Hippocampal formation (tissue), 2 donors: ENCODE measurements around the gene ACSM4.
"Not testable (repeated sequence)": the region's sequence is repeated elsewhere in the genome, so short reads cannot be mapped to it uniquely, and the experiment has no call there.

Source experiments
- DNase-seq, 2 donors: peaks; one replicate each; lab custom pipeline; 2025; lab: John Stamatoyannopoulos, UW

ACSM4 gene, protein sequence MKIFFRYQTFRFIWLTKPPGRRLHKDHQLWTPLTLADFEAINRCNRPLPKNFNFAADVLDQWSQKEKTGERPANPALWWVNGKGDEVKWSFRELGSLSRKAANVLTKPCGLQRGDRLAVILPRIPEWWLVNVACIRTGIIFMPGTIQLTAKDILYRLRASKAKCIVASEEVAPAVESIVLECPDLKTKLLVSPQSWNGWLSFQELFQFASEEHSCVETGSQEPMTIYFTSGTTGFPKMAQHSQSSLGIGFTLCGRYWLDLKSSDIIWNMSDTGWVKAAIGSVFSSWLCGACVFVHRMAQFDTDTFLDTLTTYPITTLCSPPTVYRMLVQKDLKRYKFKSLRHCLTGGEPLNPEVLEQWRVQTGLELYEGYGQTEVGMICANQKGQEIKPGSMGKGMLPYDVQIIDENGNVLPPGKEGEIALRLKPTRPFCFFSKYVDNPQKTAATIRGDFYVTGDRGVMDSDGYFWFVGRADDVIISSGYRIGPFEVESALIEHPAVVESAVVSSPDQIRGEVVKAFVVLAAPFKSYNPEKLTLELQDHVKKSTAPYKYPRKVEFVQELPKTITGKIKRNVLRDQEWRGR

DNA sequence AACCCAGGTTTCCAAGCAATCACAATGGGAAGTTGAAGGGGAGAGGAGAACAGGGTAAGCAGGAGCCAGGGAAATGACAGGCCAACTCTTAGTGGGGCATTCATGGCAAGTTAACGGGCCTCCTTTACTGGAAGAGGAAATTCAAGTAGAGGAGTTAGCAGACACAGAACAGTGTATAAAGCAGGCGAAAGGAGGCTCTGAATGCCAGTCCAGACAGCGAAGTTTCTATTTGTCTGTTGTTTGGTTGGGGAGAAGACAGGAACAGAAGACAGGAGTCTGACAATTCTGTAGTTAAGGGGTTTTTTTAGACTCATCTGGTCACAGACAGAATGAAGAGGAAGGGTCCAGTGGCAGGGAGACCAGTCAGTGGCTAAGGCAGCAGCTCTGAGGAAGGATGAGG, at the start of gene ACSM4:
Gene ACSM4, plus strand, starts transcription at position 301 of the 400 bp plus-strand sequence. CDS start 260 bp downstream, outside the sequence.
- no peak for DNase-seq

DNA sequence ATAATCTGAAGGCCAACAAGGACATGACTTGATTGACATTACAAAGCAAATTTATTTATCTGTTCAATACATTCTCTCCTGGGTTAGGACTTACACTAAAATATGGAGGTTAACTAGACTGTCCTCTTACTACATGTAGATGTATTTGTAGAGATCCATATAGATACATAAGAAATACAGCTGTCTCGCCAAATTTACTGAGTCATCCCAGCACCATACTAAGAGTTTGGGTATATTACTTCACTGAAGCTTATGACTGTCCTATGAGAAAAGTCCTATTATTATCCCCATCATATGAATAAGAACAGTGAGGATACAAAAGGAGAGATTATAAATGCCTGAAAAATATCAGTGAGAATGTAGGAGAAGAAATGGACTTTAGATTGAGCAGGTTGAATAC, 44.8 kb upstream of the ACSM4 start:
- DNase-seq, result no peak

DNA sequence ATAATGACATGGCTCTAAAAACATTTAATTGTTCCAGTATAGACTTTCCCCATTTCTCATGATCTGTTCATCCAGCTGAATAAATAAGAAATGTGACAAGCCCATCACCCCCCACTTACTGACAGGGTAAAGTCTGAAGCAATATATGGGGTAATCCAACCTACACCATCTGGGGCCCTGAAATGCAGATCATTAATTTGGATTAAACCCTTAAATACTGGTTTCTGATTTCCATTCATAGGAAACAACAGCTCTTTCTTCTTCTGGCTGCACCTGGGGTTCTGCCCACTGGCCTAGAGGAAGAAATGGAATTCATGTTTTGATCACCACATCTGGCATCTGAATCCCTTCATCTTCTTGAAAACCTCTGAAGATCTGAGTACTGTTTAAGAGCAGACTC, 39.3 kb upstream of the ACSM4 start:
- DNase-seq, result no peak

DNA sequence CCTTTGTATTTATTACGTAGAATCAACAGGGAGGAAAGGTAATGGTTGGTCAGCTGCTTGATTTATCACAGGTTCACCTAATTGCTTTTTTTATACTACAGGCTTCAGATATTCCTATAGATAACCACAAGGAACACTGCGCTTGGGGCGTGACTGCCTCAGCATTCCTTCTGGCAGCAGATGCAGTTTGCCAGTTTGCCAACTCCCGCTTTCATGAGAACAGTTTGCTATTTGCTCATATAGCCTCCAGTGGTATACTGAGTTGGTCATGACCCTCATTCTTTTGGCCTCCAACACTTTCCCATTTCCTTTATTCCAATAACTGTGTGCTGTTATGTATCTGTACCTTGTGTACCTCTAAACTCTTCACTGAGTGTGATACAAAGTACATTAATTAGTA, 38.6 kb upstream of the ACSM4 start:
- no peak for DNase-seq

DNA sequence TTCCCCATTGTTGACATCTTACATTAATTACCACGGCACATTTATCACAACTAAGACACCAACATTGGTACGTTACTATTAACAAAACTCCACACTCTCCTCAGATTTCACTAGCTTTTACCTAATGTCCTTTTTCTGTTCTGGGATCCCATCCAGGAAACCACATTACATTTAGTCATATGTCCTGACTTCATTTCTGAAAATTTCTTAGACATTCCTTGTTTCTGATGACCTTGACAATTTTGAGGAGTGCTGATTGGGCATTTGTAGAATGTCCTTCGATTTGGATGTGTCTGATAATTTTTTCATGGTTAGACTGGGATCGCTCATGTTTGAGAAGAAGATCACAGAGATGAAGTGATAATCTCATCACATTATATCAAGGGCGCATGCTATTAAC, 34.6 kb upstream of the ACSM4 start:
- no peak for DNase-seq

DNA sequence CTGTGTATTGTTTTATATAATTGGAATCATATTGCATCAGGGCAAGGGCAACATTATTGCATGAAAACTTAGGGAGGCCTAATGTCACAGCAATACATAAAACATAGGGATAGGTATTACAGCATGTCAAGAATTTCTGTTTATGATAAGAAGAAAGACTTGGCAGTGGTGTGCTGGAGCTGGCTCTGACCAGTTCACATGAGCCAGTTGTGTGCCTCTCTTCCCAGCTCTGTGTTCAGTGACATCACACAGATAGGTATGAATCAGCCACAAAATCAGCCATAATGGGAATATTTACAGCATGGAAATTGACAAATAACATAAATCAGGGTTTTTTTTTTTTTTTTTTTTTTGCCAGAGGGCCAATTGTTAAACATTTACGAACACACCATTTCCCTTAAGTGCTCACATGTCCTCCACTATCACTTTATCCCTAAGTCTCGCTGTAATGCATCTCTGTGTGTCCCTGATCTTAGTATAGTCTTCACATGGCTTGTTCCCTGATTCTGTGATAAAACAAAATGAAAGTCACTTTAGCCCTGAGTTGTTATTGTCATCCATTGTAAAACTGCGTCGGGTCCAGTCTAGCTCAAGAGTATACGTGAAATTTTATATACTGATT, 31.9 kb upstream of the ACSM4 start:
- DNase-seq, result no peak

DNA sequence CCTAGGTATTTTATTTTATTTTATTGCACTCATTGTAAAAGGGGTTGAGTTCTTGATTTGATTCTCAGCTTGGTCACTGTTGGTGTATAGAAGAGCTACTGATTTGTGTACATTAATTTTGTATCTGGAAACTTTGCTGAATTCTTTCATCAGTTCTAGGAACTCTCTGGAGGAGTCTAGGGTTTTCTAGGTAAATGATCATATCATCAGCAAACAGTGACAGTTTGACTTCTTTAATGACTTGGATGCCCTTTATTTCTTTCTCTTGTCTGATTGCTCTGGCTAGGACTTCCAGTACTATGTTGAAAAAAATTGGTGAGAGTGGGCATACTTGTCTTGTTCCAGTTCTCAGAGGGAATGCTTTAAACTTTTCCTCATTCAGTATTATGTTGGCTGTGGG, 28.4 kb upstream of the ACSM4 start:
- not testable (repeated sequence) for DNase-seq

DNA sequence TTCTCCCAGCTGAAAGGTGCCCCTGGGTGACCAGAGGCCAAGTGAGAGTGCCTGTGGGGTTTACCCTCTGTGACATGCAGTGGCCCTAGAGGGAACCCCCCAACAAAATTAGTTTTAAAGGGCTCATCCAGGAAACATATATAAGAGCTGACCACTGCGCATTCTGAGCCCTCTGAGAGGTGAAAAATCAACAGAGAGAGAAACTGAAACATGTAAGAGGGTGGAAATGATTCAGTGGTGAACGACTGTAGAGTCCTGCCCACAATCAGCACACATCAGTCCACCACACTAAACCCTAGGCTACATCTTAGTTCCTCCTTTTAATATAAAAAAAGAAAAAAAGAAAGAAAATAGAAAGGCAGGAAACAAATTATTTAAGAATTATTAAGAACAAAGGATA, 21.0 kb upstream of the ACSM4 start:
- no peak for DNase-seq

DNA sequence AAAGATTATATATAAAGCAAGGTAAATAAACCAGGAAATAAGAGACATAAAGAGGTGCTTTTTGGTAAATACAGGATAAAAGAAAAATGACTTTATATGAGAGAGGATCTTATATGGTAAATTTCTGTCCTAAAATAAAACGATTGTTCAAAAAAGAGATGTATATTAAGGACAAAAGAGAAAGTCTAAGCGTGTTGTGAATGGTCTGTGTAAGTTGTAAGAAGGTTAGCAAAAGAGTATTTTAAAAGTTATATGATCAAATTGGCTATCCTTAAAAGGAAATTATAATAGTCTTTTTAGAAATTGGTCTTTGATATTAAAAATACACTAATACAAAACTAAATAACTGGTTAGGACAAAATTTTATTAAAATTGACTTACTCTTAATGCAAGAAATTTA, 14.1 kb upstream of the ACSM4 start:
- no peak for DNase-seq

DNA sequence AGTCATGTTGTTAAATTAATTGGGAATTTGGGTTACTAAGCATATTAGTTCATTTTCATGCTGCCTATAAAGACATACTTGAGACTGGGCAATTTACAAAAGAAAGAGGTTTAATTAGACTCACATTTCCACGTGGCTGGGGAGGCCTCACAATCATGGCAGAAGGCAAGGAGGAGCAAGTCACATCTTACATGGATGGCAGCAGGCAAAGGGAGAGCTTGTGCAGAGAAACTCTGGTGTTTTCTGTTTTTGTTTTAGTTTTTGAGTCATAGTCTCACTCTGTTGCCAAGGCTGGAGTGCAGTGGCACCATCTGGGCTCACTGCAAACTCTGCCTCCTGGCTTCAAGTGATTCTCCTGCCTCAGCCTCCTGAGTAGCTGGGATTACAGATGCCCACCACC, 13.3 kb upstream of the ACSM4 start:
- DNase-seq, result not testable (repeated sequence)

DNA sequence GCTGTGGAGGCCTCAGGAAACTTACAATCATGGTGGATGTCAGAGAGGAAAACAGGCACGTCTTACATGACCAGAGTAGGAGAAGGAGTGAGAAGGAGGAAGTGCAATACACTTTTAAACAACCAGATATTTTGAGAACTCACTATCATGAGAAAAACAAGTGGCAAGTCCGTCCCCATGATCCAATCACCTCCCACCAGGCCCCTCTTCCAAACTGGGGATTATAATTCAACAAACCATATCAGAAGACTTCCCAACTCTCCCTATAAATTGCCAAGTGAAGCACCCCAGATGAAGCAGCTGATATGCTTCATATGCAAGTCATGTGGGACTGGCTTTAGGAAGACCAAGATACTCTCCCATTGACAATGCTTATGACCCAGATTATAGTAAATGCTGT, 11.6 kb upstream of the ACSM4 start:
- DNase-seq, result no peak

DNA sequence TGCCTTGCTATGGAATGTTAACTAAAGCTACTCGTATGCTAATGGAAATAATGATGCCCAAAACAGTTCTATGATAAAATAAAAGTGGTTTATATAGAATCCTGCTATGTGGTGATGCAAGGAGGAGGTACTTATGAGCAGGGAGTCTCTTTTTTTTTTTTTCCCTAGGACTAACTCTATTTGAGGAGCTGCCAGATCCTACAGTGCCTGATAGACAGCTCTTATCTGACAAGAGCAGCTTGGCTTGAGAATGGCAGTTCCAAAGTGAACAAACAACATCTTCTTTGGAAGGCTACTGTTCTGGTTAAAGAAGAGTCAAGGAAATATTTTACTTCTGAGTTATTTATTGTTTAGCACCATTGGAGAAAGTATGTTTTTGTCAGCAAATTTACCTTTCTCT, 10.2 kb upstream of the ACSM4 start:
- no peak for DNase-seq

DNA sequence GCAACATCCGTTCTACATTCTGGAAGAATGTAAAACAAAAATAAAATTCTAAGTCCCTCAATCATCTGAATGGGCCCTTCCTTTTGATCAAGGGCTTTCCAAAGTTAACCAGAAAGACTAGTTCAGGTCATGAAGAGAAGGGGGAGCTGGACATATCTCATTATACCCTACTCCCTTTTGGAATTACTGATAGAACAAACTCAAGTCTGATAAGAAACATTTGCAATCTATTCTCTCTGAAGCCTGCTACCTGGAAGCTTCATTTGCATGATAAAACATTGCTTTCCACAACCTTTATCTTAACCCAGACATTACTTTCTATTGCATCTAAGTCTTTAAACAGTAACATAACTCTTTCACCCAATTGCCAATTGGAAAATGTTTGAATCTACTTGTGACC, 8.3 kb upstream of the ACSM4 start:
- no peak for DNase-seq

DNA sequence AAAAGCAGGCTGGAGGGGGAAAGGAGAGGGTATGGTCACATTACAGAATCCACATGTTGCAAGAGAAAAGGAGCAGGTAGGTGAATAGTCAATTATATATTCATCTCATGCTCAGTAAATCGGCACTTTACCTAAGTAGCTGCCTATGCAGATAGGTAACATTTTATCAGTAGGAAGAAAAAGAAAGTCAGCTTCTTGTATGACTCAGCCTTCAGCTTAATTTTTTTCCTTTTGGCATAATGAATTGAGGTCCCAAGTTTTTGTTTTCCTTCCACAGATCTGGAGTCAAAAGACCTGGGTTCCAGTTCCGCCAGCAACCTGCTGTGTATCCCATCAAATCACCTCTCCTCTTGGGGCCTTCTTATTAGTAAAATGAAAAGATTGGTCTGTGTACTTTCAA, 6.0 kb upstream of the ACSM4 start:
- no peak for DNase-seq

DNA sequence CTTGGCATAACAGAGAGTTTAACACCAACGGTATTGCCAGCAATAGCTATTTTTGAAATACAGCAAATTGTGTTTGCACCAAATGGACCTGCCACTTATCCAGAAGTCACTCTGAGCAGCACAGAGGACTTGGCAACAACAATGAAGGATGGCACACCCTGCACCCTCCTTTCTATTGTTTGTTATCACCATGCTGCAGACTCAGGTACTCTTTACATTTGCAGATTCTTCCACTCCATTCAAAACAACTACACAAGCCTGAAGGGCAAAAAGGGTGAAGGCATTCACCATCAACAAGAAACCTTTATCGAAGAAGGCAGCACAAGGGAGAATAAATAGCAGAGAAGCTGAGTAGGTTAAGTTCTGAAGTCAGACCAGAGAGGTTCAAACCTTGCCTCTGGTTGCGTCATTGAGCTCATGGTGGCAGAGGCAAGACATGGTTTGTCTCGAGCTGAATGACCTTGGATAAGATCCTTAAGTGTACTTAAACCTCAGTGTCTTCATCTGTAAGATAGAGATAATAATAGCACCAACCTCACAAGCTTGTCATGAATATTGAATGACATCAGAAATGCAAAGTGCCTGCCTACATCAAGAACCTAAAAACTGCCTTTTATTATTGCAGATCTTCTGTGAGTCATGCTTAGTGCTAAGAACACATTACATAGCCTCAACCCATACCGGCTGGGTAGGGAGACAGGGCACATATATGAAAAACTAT, 1.4 kb upstream of the ACSM4 start:
- no peak for DNase-seq

DNA sequence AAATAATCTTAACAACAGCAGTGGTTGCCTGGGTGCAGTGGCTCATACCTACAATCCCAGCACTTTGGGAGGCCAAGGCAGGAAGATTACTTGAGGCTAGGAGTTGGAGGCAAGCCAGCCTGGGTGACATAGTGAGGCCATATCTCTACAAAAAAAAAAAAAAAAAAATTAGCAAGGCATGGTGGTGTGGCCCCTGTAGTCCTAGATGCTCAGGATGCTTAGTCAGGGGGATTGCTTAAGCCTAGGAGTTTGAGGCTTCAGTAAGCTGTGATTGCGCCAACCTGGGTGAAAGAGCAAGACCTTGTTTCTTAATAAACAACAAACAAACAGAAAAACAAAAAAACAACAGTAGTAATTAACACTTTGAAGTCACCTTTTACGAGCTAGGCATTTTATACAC, 642 bp upstream of the ACSM4 start:
- no peak for DNase-seq

DNA sequence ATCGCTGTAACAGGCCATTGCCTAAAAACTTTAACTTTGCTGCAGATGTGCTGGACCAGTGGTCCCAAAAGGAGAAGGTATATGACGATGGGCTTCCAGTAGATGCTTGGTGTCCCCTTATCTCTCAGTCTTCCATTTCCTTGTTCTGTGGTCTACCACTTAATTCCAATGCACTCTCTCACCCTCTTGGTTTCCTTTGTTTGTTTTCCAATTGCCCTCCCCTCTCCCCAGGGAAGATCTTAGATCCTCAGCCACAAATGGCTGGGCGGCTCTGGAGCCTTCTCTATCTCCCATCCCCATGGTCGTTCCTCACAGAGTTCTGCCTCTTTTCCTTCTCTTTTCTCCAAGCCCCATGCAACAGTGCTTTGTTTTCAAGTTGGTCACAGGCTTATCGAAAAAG, 584 bp downstream of the ACSM4 start:
- DNase-seq, result no peak

DNA sequence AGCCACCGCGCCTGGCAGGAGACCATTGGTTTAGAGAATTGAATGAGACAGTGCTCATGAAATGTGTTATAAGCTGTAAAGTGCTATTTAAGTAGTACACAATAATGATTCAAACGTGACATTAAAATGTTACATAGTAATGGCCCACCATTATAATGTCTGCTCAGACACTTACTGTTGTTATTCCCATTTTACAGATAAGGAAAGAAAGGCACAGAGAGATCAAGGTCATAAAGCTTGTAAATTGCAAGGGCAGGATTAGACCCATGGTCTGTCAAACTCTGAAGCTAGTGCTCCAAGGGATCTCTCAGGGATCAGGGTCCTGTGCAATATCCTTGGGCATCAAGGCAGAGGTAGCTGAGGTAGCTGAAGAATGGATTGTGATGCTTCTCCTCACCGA, 6.2 kb downstream of the ACSM4 start:
- DNase-seq, result no peak

DNA sequence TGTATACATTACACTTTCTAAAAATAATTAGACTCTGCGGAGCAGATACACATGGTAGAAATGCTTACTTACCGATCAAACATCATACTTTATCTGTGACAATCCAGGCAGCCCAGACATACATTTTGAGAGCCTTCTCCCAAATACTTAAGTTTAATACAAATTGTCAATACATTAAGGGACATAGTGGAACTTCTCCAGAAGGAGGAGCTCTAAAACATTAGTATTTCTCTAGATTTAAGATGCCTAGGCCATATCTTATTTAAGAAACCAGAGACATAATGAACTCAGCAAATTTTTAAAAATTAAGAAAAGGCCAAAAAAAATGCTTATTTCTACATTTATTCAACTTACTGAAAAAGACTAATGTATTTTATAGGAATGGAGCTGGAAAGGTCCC, 16.1 kb downstream of the ACSM4 start:
- DNase-seq, result no peak

DNA sequence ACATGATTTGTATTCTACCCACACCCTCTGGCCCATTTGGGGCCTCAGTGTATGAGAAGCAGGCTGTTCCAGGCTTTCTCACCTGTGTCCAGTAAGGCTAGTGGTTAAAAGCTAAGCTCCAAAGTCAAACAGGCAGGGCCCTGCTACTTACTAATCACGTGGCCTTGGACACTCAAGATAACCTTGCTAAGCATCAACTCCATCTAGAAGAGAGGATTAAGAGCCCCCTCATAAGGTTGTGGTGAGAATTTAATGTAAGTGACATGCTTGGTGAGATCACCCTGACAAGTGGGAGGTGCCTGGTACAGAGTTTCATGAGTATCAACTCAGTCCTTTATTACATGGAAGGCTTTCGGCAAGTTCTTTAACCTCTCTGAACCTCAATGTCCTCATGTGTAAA, 17.8 kb downstream of the ACSM4 start:
- DNase-seq, result no peak

DNA sequence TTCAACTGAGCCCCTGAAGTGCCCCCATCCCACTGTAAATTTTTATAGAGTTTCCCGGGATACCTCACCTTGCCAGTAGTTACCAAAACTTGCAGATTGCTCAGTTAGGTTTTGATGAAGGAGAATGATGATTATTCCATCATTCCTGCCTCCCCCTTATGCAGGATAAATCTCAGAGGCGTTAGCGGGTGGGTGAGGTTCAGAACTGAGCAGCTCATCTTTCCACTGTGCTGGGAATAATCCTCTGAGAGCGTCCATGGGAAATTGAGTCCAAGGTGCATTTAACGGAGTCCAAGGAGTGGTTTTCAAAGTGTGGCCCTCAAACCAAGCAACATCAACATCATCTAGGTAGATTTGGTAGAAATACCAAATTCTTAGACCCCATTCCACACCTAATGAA, 18.7 kb downstream of the ACSM4 start:
- DNase-seq, result no peak

DNA sequence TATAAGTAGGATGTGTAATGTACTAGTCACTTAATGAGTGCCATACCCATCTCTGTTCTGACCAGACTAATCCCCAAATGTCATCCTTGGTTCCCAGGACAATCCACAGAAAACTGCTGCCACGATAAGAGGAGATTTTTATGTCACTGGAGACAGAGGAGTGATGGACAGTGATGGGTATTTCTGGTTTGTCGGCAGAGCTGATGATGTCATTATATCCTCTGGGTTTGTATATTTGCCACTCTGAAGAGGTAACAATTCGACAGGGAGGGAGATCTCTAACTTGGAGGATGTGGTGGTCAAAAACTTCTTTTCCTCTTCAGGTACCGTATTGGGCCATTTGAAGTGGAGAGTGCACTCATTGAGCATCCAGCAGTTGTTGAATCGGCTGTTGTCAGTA, 20.3 kb downstream of the ACSM4 start:
- DNase-seq, result no peak

DNA sequence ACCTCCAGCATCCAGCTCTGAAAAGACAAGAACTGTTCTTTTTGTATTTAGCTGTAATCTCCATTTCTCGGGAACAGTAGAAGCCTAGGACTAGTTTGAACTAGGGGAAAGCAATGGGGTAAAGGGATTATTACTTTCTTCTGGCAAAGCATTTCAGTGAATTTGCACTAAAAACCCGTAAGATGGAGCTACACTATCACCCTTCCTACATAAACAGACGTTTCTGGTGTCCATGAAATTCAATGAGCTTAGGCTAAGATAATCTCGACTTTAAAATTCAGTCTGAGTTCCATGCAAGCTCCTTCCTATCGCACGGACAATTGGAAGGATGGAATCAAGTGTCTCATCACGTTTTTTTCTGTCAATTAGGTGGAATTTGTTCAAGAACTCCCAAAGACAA, 24.0 kb downstream of the ACSM4 start:
- DNase-seq, result no peak
